Ishikawa (cell line): Measurements from ENCODE around the gene KCNIP3.

ENCODE experiments used
- CEBPB ChIP-seq: IDR thresholded peaks from 2 replicates; pipeline ENCODE4 v1.6.1; 2012
- CREB1 ChIP-seq: IDR thresholded peaks from 2 replicates; pipeline ENCODE4 v1.6.1; 2012; ENCODE audit warnings: low read depth
- EGR1 ChIP-seq: IDR thresholded peaks from 2 replicates; pipeline ENCODE4 v1.6.1; 2012
- EP300 ChIP-seq: IDR thresholded peaks from 2 replicates; pipeline ENCODE4 v1.6.1; 2012; ENCODE audit warnings: borderline replicate concordance
- FOXM1 ChIP-seq: IDR thresholded peaks from 2 replicates; pipeline ENCODE4 v1.6.1; 2012; ENCODE audit warnings: low read depth, borderline replicate concordance
- NFIC ChIP-seq: IDR thresholded peaks from 2 replicates; pipeline ENCODE4 v1.6.1; 2012
- RAD21 ChIP-seq: IDR thresholded peaks from 2 replicates; pipeline ENCODE4 v1.6.1; 2012; ENCODE audit warnings: low read depth
- TAF1 ChIP-seq: IDR thresholded peaks from 2 replicates; pipeline ENCODE4 v1.6.1; 2012; ENCODE audit warnings: low read depth, mild to moderate bottlenecking
- TCF12 ChIP-seq: IDR thresholded peaks from 2 replicates; pipeline ENCODE4 v1.6.1; 2012; ENCODE audit warnings: low read depth
- TEAD4 ChIP-seq: IDR thresholded peaks from 2 replicates; pipeline ENCODE4 v1.6.1; 2012
- YY1 ChIP-seq: IDR thresholded peaks from 2 replicates; pipeline ENCODE4 v1.6.1; 2012; ENCODE audit warnings: low read depth
- ZBTB7A ChIP-seq: IDR thresholded peaks from 2 replicates; pipeline ENCODE4 v1.6.1; 2012; ENCODE audit warnings: low read depth
- TF ChIP-seq, protein P1 (sequence below): IDR thresholded peaks from 2 replicates; pipeline ENCODE4 v1.6.1; 2012; ENCODE audit warnings: low read depth, mild to moderate bottlenecking
- TF ChIP-seq, protein P2 (sequence below): IDR thresholded peaks from 2 replicates; pipeline ENCODE4 v1.6.1; 2012
- TF ChIP-seq, protein P3 (sequence below): IDR thresholded peaks from 2 replicates; pipeline ENCODE4 v1.6.1; 2012

KCNIP3 gene

GRCh38 chr2:95305380-95306061, 8.4 kb downstream of the KCNIP3 start:
- no peak for TF ChIP-seq TEAD4
- no peak for TF ChIP-seq CREB1
- TF ChIP-seq RAD21 = no peak
- no peak for TF ChIP-seq FOXM1
- TF ChIP-seq YY1 = no peak
- TF ChIP-seq, protein P1, sequence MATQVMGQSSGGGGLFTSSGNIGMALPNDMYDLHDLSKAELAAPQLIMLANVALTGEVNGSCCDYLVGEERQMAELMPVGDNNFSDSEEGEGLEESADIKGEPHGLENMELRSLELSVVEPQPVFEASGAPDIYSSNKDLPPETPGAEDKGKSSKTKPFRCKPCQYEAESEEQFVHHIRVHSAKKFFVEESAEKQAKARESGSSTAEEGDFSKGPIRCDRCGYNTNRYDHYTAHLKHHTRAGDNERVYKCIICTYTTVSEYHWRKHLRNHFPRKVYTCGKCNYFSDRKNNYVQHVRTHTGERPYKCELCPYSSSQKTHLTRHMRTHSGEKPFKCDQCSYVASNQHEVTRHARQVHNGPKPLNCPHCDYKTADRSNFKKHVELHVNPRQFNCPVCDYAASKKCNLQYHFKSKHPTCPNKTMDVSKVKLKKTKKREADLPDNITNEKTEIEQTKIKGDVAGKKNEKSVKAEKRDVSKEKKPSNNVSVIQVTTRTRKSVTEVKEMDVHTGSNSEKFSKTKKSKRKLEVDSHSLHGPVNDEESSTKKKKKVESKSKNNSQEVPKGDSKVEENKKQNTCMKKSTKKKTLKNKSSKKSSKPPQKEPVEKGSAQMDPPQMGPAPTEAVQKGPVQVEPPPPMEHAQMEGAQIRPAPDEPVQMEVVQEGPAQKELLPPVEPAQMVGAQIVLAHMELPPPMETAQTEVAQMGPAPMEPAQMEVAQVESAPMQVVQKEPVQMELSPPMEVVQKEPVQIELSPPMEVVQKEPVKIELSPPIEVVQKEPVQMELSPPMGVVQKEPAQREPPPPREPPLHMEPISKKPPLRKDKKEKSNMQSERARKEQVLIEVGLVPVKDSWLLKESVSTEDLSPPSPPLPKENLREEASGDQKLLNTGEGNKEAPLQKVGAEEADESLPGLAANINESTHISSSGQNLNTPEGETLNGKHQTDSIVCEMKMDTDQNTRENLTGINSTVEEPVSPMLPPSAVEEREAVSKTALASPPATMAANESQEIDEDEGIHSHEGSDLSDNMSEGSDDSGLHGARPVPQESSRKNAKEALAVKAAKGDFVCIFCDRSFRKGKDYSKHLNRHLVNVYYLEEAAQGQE = no peak
- TF ChIP-seq ZBTB7A = no peak
- TF ChIP-seq, protein P2, sequence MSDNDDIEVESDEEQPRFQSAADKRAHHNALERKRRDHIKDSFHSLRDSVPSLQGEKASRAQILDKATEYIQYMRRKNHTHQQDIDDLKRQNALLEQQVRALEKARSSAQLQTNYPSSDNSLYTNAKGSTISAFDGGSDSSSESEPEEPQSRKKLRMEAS = no peak
- no peak for TF ChIP-seq NFIC
- no peak for TF ChIP-seq EGR1
- TF ChIP-seq, protein P3, sequence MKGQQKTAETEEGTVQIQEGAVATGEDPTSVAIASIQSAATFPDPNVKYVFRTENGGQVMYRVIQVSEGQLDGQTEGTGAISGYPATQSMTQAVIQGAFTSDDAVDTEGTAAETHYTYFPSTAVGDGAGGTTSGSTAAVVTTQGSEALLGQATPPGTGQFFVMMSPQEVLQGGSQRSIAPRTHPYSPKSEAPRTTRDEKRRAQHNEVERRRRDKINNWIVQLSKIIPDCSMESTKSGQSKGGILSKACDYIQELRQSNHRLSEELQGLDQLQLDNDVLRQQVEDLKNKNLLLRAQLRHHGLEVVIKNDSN = no peak
- no peak for TF ChIP-seq TAF1
- TF ChIP-seq CEBPB = no peak
- no peak for TF ChIP-seq TCF12
- TF ChIP-seq EP300 = no peak

DNA sequence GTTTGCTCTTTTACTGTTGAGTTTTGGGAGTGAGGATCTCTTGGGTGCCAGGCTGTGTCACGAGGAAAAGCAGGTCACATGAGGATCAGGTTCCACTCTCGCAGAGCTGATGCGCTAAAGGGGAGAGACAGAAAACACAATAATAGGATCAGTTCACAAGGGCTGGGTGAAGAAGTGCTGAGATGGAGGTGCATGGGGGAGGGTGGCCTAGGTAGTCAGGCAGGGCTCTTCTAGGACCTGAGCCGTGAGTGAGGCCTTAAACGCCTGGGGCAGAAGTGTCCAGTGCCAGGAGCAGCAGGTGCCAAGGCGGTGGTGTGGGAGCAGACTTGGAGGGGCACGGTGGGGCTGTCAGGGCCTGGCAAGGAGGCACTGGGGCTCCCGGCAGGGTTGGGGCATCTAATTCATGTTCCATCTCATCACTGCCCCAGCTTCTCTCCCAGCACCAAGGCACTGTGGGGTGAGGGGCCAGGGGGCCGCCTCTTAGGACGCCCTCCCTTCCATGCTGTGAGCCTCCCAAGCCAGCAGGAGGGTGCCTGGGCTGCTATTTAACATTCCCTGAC, 9.3 kb downstream of the KCNIP3 start:
- TF ChIP-seq CREB1 = no peak
- no peak for TF ChIP-seq ZBTB7A
- TF ChIP-seq TAF1 = no peak
- TF ChIP-seq CEBPB = no peak
- TF ChIP-seq FOXM1 = no peak
- TF ChIP-seq, protein P2 = no peak
- no peak for TF ChIP-seq RAD21
- TF ChIP-seq TEAD4 = no peak
- TF ChIP-seq, protein P3 = no peak
- no peak for TF ChIP-seq EP300
- TF ChIP-seq, protein P1 = no peak
- no peak for TF ChIP-seq NFIC
- no peak for TF ChIP-seq YY1
- no peak for TF ChIP-seq TCF12
- TF ChIP-seq EGR1 = no peak

- no peak for TF ChIP-seq FOXM1
- TF ChIP-seq, protein P1 = no peak
- no peak for TF ChIP-seq EGR1
- TF ChIP-seq TCF12 = no peak
- TF ChIP-seq EP300 = no peak
- TF ChIP-seq ZBTB7A = no peak
- TF ChIP-seq NFIC = no peak
- TF ChIP-seq, protein P3 = no peak
Measured at GRCh38 chr2:95307036-95307435, 9.9 kb downstream of the KCNIP3 start.

GRCh38 chr2:95307878-95308277, 10.7 kb downstream of the KCNIP3 start:
- TF ChIP-seq, protein P2 = no peak
